Raji (cell line): Measurements from ENCODE around the gene OSBPL2.

Experiments used
- POLR2A ChIP-seq: IDR thresholded peaks from 2 replicates; pipeline ENCODE4 v1.6.1; 2011; ENCODE audit warnings: low read depth, low read length, control low read depth; ENCODE audit not compliant: insufficient read depth

Gene OSBPL2

GRCh38 chr20:62297449-62298227, 59.3 kb downstream of the OSBPL2 start:
- TF ChIP-seq POLR2A, result no peak

- TF ChIP-seq POLR2A, result no peak
Observed at GRCh38 chr20:62298577-62299249, 60.4 kb downstream of the OSBPL2 start.

DNA sequence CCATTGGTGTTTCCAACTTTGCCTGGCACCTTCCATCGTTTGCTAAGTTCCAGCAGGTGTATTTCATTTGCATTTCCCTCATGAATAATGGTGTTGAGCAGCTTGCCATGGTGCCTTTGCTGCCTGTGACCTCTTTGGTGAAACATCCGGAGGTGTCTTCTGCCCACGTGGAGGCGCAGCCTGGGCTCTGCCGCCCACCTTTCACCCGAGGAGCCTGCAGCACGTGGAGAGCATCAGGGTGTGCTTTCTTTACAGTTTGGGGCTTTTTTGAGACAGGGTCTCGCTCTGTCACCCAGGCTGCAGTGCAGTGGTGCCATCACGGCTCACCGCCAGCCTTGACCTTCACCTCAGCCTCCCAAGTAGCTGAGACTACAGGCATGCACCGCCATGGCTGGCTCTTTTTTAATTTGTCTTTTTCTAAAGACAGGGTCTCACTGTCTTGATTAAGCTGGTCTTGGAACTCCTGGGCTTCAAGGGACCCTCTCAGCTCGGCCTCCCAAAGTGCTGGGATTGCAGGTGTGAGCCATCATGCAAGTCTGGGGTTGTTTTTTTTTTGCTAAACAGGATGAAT, 61.4 kb downstream of the OSBPL2 start:
- no peak for TF ChIP-seq POLR2A

- TF ChIP-seq POLR2A, result no peak
Observed at GRCh38 chr20:62300319-62300718, 62.0 kb downstream of the OSBPL2 start.

- no peak for TF ChIP-seq POLR2A
Observed at GRCh38 chr20:62301111-62301668, 62.9 kb downstream of the OSBPL2 start.

DNA sequence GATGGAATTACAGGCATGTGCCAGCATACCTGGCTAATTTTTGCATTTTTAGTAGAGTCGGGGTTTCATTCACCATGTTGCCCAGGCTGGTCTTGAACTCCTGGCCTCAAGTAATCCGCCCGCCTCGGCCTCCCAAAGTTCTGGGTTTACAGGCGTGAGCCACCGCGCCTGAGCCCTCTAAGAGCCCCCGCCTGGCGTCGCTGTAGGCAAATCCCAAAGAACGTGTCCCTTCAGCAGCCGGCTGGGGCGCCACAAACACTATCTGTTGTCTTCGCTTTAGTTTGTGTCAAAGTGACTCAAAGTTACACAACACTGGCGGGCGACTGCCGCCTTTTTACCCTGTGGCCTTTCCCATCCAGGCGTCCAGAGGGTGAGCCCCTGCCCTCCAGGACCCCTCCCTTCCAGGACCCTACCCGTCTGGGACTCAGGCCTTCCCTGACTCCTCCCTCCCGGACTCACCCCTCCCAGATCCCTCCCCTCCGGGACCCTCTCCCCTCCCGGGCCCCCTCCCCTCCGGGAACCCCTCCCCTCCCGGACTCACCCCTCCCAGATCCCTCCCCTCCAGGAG, 63.5 kb downstream of the OSBPL2 start:
- peak; percentile 45 for TF ChIP-seq POLR2A

GRCh38 chr20:62302341-62303061, 64.2 kb downstream of the OSBPL2 start, which contains the start of gene ADRM1:
ADRM1 (plus strand) TSS chr20:62302997; CDS start chr20:62303569, 572 bp downstream.
- TF ChIP-seq POLR2A, result peak; percentile 60

- TF ChIP-seq POLR2A, result no peak
Observed at GRCh38 chr20:62303062-62303339, 64.7 kb downstream of the OSBPL2 start.

- no peak for TF ChIP-seq POLR2A
Observed at GRCh38 chr20:62303340-62304226, 65.3 kb downstream of the OSBPL2 start.

GRCh38 chr20:62304331-62305148, 66.2 kb downstream of the OSBPL2 start:
- no peak for TF ChIP-seq POLR2A

DNA sequence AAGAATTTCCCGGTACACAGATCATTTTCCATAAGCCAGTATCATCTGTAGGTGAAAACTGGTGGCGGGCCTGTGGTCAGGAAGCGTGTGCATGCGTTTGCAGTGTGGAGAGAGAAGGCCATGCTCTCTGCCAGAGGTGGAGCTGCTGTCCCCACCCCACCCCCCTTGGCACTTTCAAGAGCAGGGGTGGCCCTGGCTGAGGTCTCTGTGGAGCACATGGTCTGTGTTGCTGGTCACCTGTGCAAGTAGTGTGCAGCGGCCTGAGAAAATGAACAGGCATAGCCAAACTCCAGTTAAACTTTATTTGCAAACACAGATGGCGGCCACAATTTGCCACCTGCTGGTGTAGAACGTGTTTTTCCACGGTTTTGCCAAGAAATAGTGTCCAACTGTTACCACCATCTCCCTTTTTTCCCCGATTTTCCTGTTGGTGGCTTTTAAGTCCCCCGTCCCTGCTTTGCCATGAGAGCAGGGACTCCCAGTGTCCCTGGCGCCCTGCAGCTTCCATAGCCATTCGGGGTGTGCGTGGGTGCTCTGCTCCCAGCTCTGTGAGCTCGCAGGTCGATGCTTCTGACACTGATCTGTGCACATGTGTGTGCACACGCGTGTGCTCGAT, 66.9 kb downstream of the OSBPL2 start:
- TF ChIP-seq POLR2A, result no peak

DNA sequence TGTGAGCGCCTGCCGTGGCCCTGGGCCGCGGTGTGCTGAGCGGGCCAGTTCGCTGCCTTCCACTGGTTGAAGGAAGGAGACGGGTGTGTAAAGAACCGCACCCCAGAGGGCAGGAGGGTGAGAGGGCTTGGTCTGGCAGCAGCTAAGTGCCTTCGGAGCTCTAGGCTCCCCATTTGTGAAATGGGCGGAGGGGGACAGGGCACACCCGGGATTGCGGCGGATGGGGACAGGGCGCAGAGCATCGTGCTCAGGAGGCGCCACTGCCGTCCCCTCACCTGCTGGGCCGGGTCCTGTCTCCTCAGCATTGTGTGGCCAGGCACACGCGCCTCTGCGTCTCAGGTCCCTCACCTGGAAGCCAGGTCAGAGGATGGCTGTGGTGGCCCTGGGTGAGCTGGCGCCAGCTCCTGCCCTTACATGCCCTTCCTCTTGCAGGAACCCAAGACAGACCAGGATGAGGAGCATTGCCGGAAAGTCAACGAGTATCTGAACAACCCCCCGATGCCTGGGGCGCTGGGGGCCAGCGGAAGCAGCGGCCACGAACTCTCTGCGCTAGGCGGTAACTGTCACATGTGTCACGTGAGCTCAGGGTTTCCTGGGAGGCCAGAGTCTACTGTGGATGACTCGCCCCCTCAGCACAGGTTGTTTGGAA, 67.6 kb downstream of the OSBPL2 start:
- no peak for TF ChIP-seq POLR2A

DNA sequence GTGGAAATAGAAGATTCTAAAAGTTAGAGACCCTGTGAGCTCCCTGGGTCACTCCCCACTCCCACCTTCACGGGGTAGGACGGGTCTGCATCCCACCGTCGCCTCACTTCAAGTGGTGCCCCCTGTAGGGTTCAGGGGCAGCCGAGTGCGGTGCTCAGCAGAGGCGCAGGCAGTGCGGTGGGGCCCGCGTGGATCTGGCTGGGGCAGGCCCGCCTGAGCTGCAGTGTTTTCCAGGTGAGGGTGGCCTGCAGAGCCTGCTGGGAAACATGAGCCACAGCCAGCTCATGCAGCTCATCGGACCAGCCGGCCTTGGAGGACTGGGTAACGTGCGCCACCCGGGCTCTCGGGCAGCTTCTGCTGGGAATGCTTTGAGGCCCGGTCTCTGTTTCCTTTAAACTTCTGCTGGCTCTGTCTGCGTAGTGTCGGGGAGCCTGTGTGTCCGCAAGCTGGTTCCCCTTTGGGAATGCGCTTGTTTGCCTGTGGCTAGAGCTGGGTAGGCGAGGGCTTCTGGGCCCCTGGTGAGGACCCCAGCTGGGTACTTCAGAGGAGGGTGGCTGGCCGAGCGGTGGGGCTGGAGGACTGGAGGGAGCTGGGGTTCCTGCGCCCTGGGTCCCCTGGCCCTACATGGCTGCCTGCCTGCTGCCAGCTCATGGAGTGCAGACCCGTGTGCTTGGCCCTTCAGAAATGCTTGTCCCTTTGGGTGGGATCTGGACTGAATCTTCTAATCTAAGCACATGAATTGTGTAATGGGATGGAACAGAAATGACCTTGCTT, 68.3 kb downstream of the OSBPL2 start:
- TF ChIP-seq POLR2A, result no peak
